ENCODE results near the gene TMEM145.

The TMEM145 gene

DNA sequence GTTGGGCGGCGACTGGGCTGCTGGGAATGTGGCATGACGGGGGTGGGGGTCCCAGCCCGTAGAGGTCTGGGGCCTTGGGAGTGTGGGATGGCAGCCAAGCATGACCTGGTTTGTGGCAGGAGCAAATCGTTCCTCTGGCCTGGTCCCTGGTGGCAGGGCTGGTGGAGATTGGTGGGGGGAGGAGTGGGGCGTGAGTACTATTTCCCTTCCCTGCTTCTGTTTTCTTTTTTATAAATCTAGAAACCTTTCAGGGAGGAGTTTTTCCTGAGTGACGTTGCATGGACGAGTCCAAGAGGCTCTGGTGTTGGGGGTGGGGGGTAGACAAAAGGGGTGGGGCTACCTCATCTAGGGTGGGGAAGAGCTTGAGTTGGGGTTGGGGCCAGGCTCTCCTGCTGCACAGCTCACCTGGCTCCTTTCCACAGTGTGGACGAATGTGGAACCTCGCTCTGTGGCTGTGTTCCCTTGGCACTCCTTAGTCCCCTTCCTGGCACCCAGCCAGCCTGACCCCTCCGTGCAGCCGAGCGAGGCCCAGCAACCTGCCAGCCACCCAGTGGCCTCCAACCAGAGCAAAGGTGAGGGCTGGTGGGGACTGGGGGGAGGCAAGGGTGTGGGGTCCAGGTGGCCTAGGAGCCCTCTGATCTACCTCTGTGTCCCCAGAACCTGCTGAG lies 26.6 kb upstream of the TMEM145 start:
- no peak for TF ChIP-seq CTCF (IDR thresholded peaks at IDR 0.05; ENCODE audit: borderline replicate concordance, insufficient read depth, low read depth, low read length)
- H3K4me3 ChIP-seq (ENCODE audit: low read depth, low read length), result peak overlapping the region; percentile 67

- no peak overlapping the region for H3K4me3 ChIP-seq (ENCODE audit: low read depth, low read length)
- no peak for TF ChIP-seq CTCF (IDR thresholded peaks at IDR 0.05; ENCODE audit: borderline replicate concordance, insufficient read depth, low read depth, low read length)
These were observed 25.9 kb upstream of the TMEM145 start for GRCh38 chr19:42287017-42287826.

DNA sequence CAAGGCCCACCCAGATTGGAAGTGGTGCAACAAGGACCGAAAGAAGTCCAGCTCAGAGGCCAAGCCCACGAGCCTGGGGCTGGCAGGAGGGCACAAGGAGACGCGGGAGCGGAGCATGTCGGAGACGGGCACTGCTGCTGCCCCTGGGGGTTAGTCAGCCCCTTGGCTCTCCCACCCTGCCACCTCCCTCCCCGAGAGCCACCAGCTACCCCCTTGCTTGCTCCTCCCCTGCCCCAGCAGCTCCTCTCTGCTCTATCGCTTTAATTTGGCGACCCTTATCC lies 25.3 kb upstream of the TMEM145 start:
- TF ChIP-seq CTCF (IDR thresholded peaks at IDR 0.05; ENCODE audit: borderline replicate concordance, insufficient read depth, low read depth, low read length), result no peak

DNA sequence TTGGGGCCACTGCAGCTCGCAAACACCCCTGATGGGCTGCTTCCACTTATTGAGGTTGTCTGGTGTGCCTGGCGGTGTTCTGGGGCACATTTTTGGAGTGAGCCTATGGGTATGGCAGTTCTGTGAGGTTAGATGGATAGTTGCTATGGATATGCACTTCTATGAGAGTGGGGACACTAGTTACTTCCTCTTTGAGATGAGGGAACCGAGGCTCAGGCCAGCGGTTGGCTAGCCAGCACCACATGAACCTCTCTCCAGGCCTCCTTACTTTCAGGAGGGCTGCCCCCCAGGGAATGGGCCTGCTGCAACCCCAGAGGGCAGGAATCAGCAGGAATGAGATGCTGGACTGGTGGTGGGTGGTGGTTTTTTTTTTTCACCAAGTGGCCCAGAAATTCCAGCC lies 24.7 kb upstream of the TMEM145 start:
- H3K4me3 ChIP-seq (ENCODE audit: low read depth, low read length), result no peak overlapping the region
- TF ChIP-seq CTCF (IDR thresholded peaks at IDR 0.05; ENCODE audit: borderline replicate concordance, insufficient read depth, low read depth, low read length), result no peak

More for the DNA sequence above, 25.3 kb upstream of the TMEM145 start:
- no peak overlapping the region for H3K4me3 ChIP-seq (ENCODE audit: low read depth, low read length)

GRCh38 chr19:42288881-42289555 lies 24.1 kb upstream of the TMEM145 start:
- H3K4me3 ChIP-seq (ENCODE audit: low read depth, low read length), result no peak overlapping the region
- no peak for TF ChIP-seq CTCF (IDR thresholded peaks at IDR 0.05; ENCODE audit: borderline replicate concordance, insufficient read depth, low read depth, low read length)

GRCh38 chr19:42289556-42290041 lies 23.5 kb upstream of the TMEM145 start:
- no peak for TF ChIP-seq CTCF (IDR thresholded peaks at IDR 0.05; ENCODE audit: borderline replicate concordance, insufficient read depth, low read depth, low read length)

More at GRCh38 chr19:42289556-42290041, 23.5 kb upstream of the TMEM145 start:
- H3K4me3 ChIP-seq (ENCODE audit: low read depth, low read length), result no peak overlapping the region

All from GM12875 (cell line).